ENCODE data around the gene ZFPM1. TPM values are rescaled to one million over a fixed set of nuclear protein-coding genes. Genes with fewer than 3 reads are reported as not detected.

The ZFPM1 gene
- total and polyA plus RNA-seq, 2 of the 8 experiments (the other 6 are each of a cell fraction or from before 2014, with no cell fraction given) = 0.74 to 4.8 TPM

DNA sequence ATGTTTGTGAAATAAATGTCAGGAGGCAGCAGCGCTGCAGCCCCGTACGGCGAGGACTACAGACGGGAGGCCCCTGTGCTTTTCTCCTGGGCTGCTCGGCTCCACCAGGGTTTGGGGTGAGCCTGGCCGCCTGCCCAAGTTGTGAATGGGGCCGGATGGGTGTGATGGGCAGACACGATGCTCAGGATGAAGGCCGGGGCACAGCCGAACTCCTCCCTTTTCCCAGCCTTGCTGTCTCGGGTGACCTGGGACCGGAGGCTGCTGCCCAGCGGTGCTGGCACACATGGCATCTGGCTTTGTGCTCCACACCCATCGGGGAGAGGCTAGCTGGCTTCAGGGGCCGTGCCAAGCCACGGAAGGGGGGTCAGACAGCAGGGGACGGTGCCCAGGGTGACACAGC is 34.2 kb upstream of the ZFPM1 start:
- no peak overlapping the region for H3K23ac ChIP-seq (ENCODE audit: insufficient read length)
- H3K18ac ChIP-seq (ENCODE audit: extremely low read depth, low read length) = no peak overlapping the region
- H2AFZ ChIP-seq (ENCODE audit: low read length) = no peak overlapping the region
- 0 out of 2 replicates have a peak overlapping the region, but pooled peaks have one; percentile 35 for H2BK5ac ChIP-seq (ENCODE audit: low read depth, low read length)
- H4K8ac ChIP-seq (ENCODE audit: extremely low read depth, insufficient read depth, low read length) = peak overlapping the region; percentile 51; the same call in 1 of the 2 replicates
- H3K4me1 ChIP-seq (replicated peaks in 1 of 4; ENCODE audit: control insufficient read depth in 3 of 4, insufficient read depth in 4 of 4, low read length in 3 of 4) = no peaks in the 10 kb centered on the region; a peak in 1 of 7 replicates
- no peak overlapping the region for H3K27ac ChIP-seq (ENCODE audit: low read depth, low read length)
- H3K9me3 ChIP-seq (ENCODE audit: insufficient read depth in 2 of 2, low read depth in 1 of 2, low read length in 1 of 2) = no peaks in the 10 kb centered on the region
- no peak overlapping the region for H4K5ac ChIP-seq (ENCODE audit: insufficient read length, low read depth, low read length)
- H2BK12ac ChIP-seq (ENCODE audit: low read depth, low read length) = no peak overlapping the region
- ChIA-PET POLR2A (ENCODE audit: partially characterized antibody) (no interaction called here), CTCF (ENCODE audit: partially characterized antibody) (interaction anchor here (0.8 to 2.8 kb wide), 2 partner anchors 17 to 19 kb away, joined by 4 to 9 read pairs; no protein-coding TSS in a partner anchor)
- H3K79me2 ChIP-seq (ENCODE audit: control insufficient read depth in 1 of 2, insufficient read depth in 2 of 2, low read length in 2 of 2) = no peaks in the 10 kb centered on the region
- no peak for DNase-seq (ENCODE audit: low read depth in 1 of 2, low spot score in 2 of 2)
- H3K79me1 ChIP-seq (ENCODE audit: low read depth, low read length) = no peaks in the 10 kb centered on the region
- peaks cover 0 to 11% of the 10 kb centered on the region in 2 experiments for H4K20me1 ChIP-seq (replicated peaks in 1 of 2; ENCODE audit: control insufficient read depth in 1 of 2, insufficient read depth in 2 of 2, low read length in 2 of 2)
- H3K9ac ChIP-seq (replicated peaks in 1 of 4; ENCODE audit: extremely low read depth in 1 of 4, low read depth in 3 of 4, low read length in 3 of 4) = no peak overlapping the region
- H3K56ac ChIP-seq (replicated peaks; ENCODE audit: insufficient read length, low read depth, low read length) = no peak overlapping the region
- H2BK20ac ChIP-seq (ENCODE audit: low read length) = no peak overlapping the region
- no peaks in the 10 kb centered on the region for H3K27me3 ChIP-seq (replicated peaks in 1 of 4; ENCODE audit: control insufficient read depth in 3 of 4, extremely low read depth in 1 of 4, insufficient read depth in 3 of 4, low read length in 3 of 4)
- H3K4me3 ChIP-seq (ENCODE audit: extremely low read depth in 1 of 4, insufficient read depth in 2 of 4, low read depth in 3 of 4, low read length in 4 of 4) = no peak overlapping the region
- no peak overlapping the region for H4K91ac ChIP-seq (replicated peaks; ENCODE audit: insufficient read length, low read length)
- no peak for FAIRE-seq
- H3K4ac ChIP-seq (replicated peaks; ENCODE audit: insufficient read length, low read depth, low read length) = no peak overlapping the region
- H3K36me3 ChIP-seq (ENCODE audit: control insufficient read depth in 2 of 4, insufficient read depth in 4 of 4, low read length in 3 of 4) = no peaks in the 10 kb centered on the region
- H2BK120ac ChIP-seq (replicated peaks; ENCODE audit: low read depth, low read length) = no peak overlapping the region
- H2AK5ac ChIP-seq (ENCODE audit: low read depth, low read length) = peak overlapping the region; percentile 39; the same call in 1 of the 2 replicates
- WGBS, 2 experiments (ENCODE audit: extremely low coverage in 1 of 2, insufficient coverage in 1 of 2, insufficient read length in 1 of 2, insufficient replicate concordance in 2 of 2, low coverage in 1 of 2, low lambda C conversion rate in 2 of 2, missing lambda C conversion rate in 1 of 2) = 90% methylated on average over 18 of the region's 18 CpGs; no CpG with 5 or more reads in 1 of the 2 experiments
- no peak overlapping the region for H2BK15ac ChIP-seq (ENCODE audit: low read length)
- no peak overlapping the region for H3K14ac ChIP-seq (ENCODE audit: insufficient read length)
- H3K4me2 ChIP-seq (ENCODE audit: insufficient read depth in 1 of 2, low read depth in 2 of 2, low read length in 2 of 2) = no peak overlapping the region
- TF ChIP-seq JUND (IDR thresholded peaks at IDR 0.05; ENCODE audit: low read length) (no peak), SAP30 (IDR thresholded peaks at IDR 0.05; ENCODE audit: insufficient read depth, insufficient replicate concordance, low read length) (no peak), NRF1 (IDR thresholded peaks at IDR 0.05; ENCODE audit: low read depth, low read length) (no peak), RNF2 (IDR thresholded peaks at IDR 0.05; ENCODE audit: borderline replicate concordance, low read depth, low read length, missing control alignments, poor library complexity, severe bottlenecking) (no peak), SP2 (IDR thresholded peaks at IDR 0.05; ENCODE audit: low read length) (no peak), SP1 (IDR thresholded peaks at IDR 0.05; ENCODE audit: low read depth, low read length) (no peak), CBX5 (IDR thresholded peaks at IDR 0.05; ENCODE audit: low read depth, low read length) (no peak), POLR2A (IDR thresholded peaks at IDR 0.05; ENCODE audit: control extremely low read depth in 1 of 2, low read depth in 2 of 2, low read length in 2 of 2) (no peak), EGR1 (IDR thresholded peaks at IDR 0.05; ENCODE audit: borderline replicate concordance, low read depth, low read length) (no peak)
- peaks cover 14% of the 10 kb centered on the region; the same call in 1 of the 2 replicates for H3K23me2 ChIP-seq (ENCODE audit: low read depth, low read length)
